HepG2 (cell line): Measurements from ENCODE around the gene SIN3A. TPM values are rescaled to one million over a fixed set of nuclear protein-coding genes. Genes with fewer than 3 reads are reported as not detected.

Source experiments
- ATF2 ChIP-seq: sonication (generic); formaldehyde crosslinking; IDR thresholded peaks from 2 replicates; pipeline ENCODE4 v1.4.0; 2020; ENCODE audit warnings: missing genetic modification reagents
- CHD4 ChIP-seq: fragments of 200-600 bp; sonication (generic); IDR thresholded peaks from 2 replicates; pipeline ENCODE4 v1.7.0; 2017; ENCODE audit warnings: mild to moderate bottlenecking, low read length, borderline replicate concordance
- EEA1 ChIP-seq: sonication (generic); formaldehyde crosslinking; IDR thresholded peaks from 2 replicates; pipeline ENCODE4 v1.5.1; 2020; ENCODE audit warnings: mild to moderate bottlenecking, missing genetic modification reagents, borderline replicate concordance
- GPBP1L1 ChIP-seq: sonication (generic); formaldehyde crosslinking; IDR thresholded peaks from 2 replicates; pipeline ENCODE4 v1.5.0; 2020; ENCODE audit warnings: mild to moderate bottlenecking, missing genetic modification reagents
- IKZF1 ChIP-seq: fragments of 450-650 bp; IDR thresholded peaks from 2 replicates; pipeline ENCODE4 v1.7.1; 2016
- KLF16 ChIP-seq, 2 experiments: sonication (generic) in 1 of 2; formaldehyde crosslinking in 1 of 2; IDR thresholded peaks; 2 replicates each; pipeline versions ENCODE4 v1.6.1 to v1.8.0; 2016 to 2023; ENCODE audit warnings: missing genetic modification reagents in 2 of 2, missing compliant biosample characterization in 1 of 2
- NFE2L2 ChIP-seq: fragments of 150-350 bp; IDR thresholded peaks from 2 replicates; pipeline ENCODE4 v1.6.1; 2014; ENCODE audit warnings: low read length
- PAXIP1 ChIP-seq: sonication (generic); formaldehyde crosslinking; conservative IDR thresholded peaks from 2 replicates; pipeline ENCODE4 v1.4.0; 2020; ENCODE audit warnings: mild to moderate bottlenecking, missing genetic modification reagents, moderate library complexity
- POLR2AphosphoS5 ChIP-seq: IDR thresholded peaks from 2 replicates; pipeline ENCODE4 v1.6.1; 2012; ENCODE audit warnings: low read depth, low read length
- SMAD3 ChIP-seq: sonication (generic); formaldehyde crosslinking; IDR thresholded peaks from 2 replicates; pipeline ENCODE4 v1.4.0; 2020; ENCODE audit warnings: missing genetic modification reagents
- TAF1 ChIP-seq: sonication (generic); formaldehyde crosslinking; IDR thresholded peaks from 2 replicates; pipeline ENCODE4 v1.4.0; 2020; ENCODE audit warnings: missing genetic modification reagents
- THAP9 ChIP-seq: sonication (generic); formaldehyde crosslinking; IDR thresholded peaks from 2 replicates; pipeline ENCODE4; 2020; ENCODE audit warnings: missing genetic modification reagents, mild to moderate bottlenecking, borderline replicate concordance
- ZBTB14 ChIP-seq: sonication (generic); formaldehyde crosslinking; IDR thresholded peaks from 2 replicates; pipeline ENCODE4 v1.4.0; 2020; ENCODE audit warnings: missing genetic modification reagents
- ZBTB21 ChIP-seq: sonication (generic); formaldehyde crosslinking; IDR thresholded peaks from 2 replicates; pipeline ENCODE4 v1.4.0; 2020; ENCODE audit warnings: missing genetic modification reagents
- ZFP36L1 ChIP-seq: sonication (generic); formaldehyde crosslinking; IDR thresholded peaks from 2 replicates; pipeline ENCODE4 v1.8.0; 2022; ENCODE audit warnings: mild to moderate bottlenecking, missing genetic modification reagents, moderate library complexity
- ZNF263 ChIP-seq: sonication (generic); formaldehyde crosslinking; IDR thresholded peaks from 2 replicates; pipeline ENCODE4 v1.4.0; 2020; ENCODE audit warnings: missing genetic modification reagents
- ZNF556 ChIP-seq: sonication (generic); formaldehyde crosslinking; IDR thresholded peaks from 2 replicates; pipeline ENCODE4 v1.4.0; 2020; ENCODE audit warnings: mild to moderate bottlenecking, missing genetic modification reagents, borderline replicate concordance
- ZNF605 ChIP-seq: sonication (generic); formaldehyde crosslinking; IDR thresholded peaks from 2 replicates; pipeline ENCODE4 v1.8.0; 2022; ENCODE audit warnings: mild to moderate bottlenecking, missing genetic modification reagents
- ZSCAN31 ChIP-seq: sonication (generic); formaldehyde crosslinking; IDR thresholded peaks from 2 replicates; pipeline ENCODE4 v1.5.0; 2020; ENCODE audit warnings: low read depth, mild to moderate bottlenecking, missing genetic modification reagents
- polyA plus RNA-seq, 8 experiments: library from polyadenylated mRNA; depleted of rRNA in 3 of 8; stranded (reverse) in 7 of 8; unstranded in 1 of 8; fragments of >200 nt; fragmentation: Illumina TruSeq in 4 of 8; extraction: Trizol in 4 of 8; gene quantifications; 2 replicates each; pipeline versions ENCODE4 v1.2.1 to v1.2.3, GENCODE V29; 2011 to 2016; ENCODE audit warnings: low read depth in 4 of 8, missing spikeins in 1 of 8, mixed read lengths in 1 of 8; ENCODE audit not compliant: insufficient read depth in 1 of 8
- total RNA-seq, 5 experiments: library from RNA; depleted of rRNA; stranded (reverse); fragments of >200 nt; fragmentation: Illumina TruSeq; extraction: Trizol; gene quantifications; 2 replicates each; pipeline ENCODE4 v1.2.3, GENCODE V29; 2016; ENCODE audit warnings: low read depth in 1 of 5

The SIN3A gene
- total and polyA plus RNA-seq, 2 of the 13 experiments (the other 11 are each of a cell fraction or from before 2014, with no cell fraction given) = 16.1 to 28.1 TPM

GRCh38 chr15:75452364-75452864 is 924 bp upstream of the SIN3A start (continued):
- TF ChIP-seq TAF1 (CRISPR knock-in tag) (peak; percentile 64; the same call in 1 of the 2 replicates), IKZF1 (no peak), ZBTB14 (CRISPR knock-in tag) (no peak), ZSCAN31 (peak; percentile 62), ZNF556 (CRISPR knock-in tag) (0 out of 2 replicates have a peak, but pooled peaks have one; percentile 15), THAP9 (CRISPR knock-in tag) (0 out of 2 replicates have a peak, but pooled peaks have one; percentile 3), ZNF605 (peak; percentile 11; the same call in 1 of the 2 replicates), POLR2AphosphoS5 (peak; percentile 26; the same call in 1 of the 2 replicates), ATF2 (CRISPR knock-in tag) (no peak), PAXIP1 (0 out of 2 replicates have a peak, but pooled peaks have one; percentile 29), KLF16 (CRISPR knock-in tag; IDR thresholded peaks at IDR 0.05) (peak in 1 of 2 experiments; percentile 52; a peak in 1 of 4 replicates), ZNF263 (CRISPR knock-in tag) (no peak), SMAD3 (peak; percentile 16; the same call in 1 of the 2 replicates), ZFP36L1 (0 out of 2 replicates have a peak, but pooled peaks have one; percentile 64), ZBTB21 (CRISPR knock-in tag) (peak; percentile 39; the same call in 1 of the 2 replicates), CHD4 (peak; percentile 63; the same call in 1 of the 2 replicates), NFE2L2 (no peak), GPBP1L1 (CRISPR knock-in tag) (no peak), EEA1 (CRISPR knock-in tag) (no peak)
